Gastrocnemius medialis (tissue), 4 donors: ENCODE results near the gene SLC39A5.

Source experiments
- CTCF ChIP-seq, 5 experiments: fragments of 450-650 bp in 3 of 5; fragments of 200-600 bp in 2 of 5; sonication (generic) in 2 of 5; IDR thresholded peaks in 4 of 5; conservative IDR thresholded peaks in 1 of 5; 1 replicate in 4 of 5; 2 replicates in 1 of 5; pipeline ENCODE4 v1.5.1; 2016 to 2019; ENCODE audit warnings: antibody characterized with exemption in 5 of 5, mild to moderate bottlenecking in 3 of 5, moderate library complexity in 3 of 5
- POLR2A ChIP-seq, 2 donors: fragments of 450-650 bp; IDR thresholded peaks; one replicate each; pipeline ENCODE4 v1.6.1; 2017; ENCODE audit warnings: antibody characterized with exemption in 2 of 2, mild to moderate bottlenecking in 2 of 2, moderate library complexity in 2 of 2

- no peak for TF ChIP-seq CTCF (IDR thresholded peaks at IDR 0.05 in 4 of 5, conservative IDR thresholded peaks at IDR 0.05 in 1 of 5)
- no peak for TF ChIP-seq POLR2A (IDR thresholded peaks at IDR 0.05)
Measured at GRCh38 chr12:56261503-56262232, 31.8 kb downstream of the SLC39A5 start.
